Liver (tissue), 2 donors: Measurements from ENCODE around the gene SBNO1.

Experiments used
- RAD21 ChIP-seq, 2 donors: IDR thresholded peaks; 2 replicates each; pipeline ENCODE4 v1.6.1; 2016; ENCODE audit warnings: antibody characterized with exemption in 2 of 2, mild to moderate bottlenecking in 2 of 2
- REST ChIP-seq: IDR thresholded peaks from 2 replicates; pipeline ENCODE4 v1.6.1; 2016; ENCODE audit warnings: antibody characterized with exemption, mild to moderate bottlenecking
- donor health status: healthy.

- TF ChIP-seq RAD21 (IDR thresholded peaks at IDR 0.05) (no peak), REST (no peak)
These were observed 13.3 kb downstream of the SBNO1 start for GRCh38 chr12:123351349-123351748.
